Endothelial cell of umbilical vein (primary cell): Measurements from ENCODE around the gene MED17. TPM values are rescaled to one million over a fixed set of nuclear protein-coding genes. Genes with fewer than 3 reads are reported as not detected.
A peak's percentile ranks its signal among the peaks of the same experiment; 100 is the strongest.

Experiments used
- BruUV-seq: library from RNA; stranded (reverse); fragments of 400-500 nt; replicated peaks from 2 replicates; lab custom pipeline; 2021; lab: Mats Ljungman, UMichigan
- CTCF ChIA-PET: fragments of 300-600, 350-600 bp; sonication (Branson Sonifier 250); formaldehyde crosslinking; loops from one replicate; lab custom pipeline; 2021; ENCODE audit warnings: antibody characterized with exemption, inconsistent platforms; lab: Charles Lee
- POLR2A ChIA-PET: fragments of 300-600, 350-600 bp; sonication (Branson Sonifier 250); formaldehyde crosslinking; loops from one replicate; lab custom pipeline; 2021; ENCODE audit warnings: antibody characterized with exemption, inconsistent platforms; lab: Charles Lee
- DNase-seq: peaks from one replicate; pipeline ENCODE4 v3.0.0-alpha.2; 2011; ENCODE audit warnings: low read depth, low spot score
- FAIRE-seq: peaks from 2 replicates; lab custom pipeline; 2011; peaks lifted over from hg19 to GRCh38; lab: Jason Lieb, UNC
- H2AFZ ChIP-seq: 2 replicates; pipeline ENCODE4 v1.6.0; 2012; ENCODE audit warnings: low read depth, low read length, control low read depth, inconsistent platforms
- H3K27ac ChIP-seq: 2 replicates; pipeline ENCODE4 v1.5.1; 2011; ENCODE audit warnings: low read depth, mild to moderate bottlenecking, control low read depth, low read length, moderate library complexity; ENCODE audit not compliant: insufficient read depth
- H3K27me3 ChIP-seq, 2 experiments: 2 replicates each; pipeline versions ENCODE4 v1.6.0 to v1.6.1; 2011; ENCODE audit warnings: low read length in 2 of 2, mixed read lengths in 1 of 2; ENCODE audit not compliant: control insufficient read depth in 2 of 2, insufficient read depth in 2 of 2
- H3K36me3 ChIP-seq, 2 experiments: 2 replicates in 1 of 2; 3 replicates in 1 of 2; pipeline ENCODE4 v1.5.1; 2011; ENCODE audit warnings: low read length in 2 of 2, mild to moderate bottlenecking in 1 of 2, moderate library complexity in 1 of 2; ENCODE audit not compliant: control insufficient read depth in 2 of 2, insufficient read depth in 2 of 2; ENCODE audit errors: extremely low read depth in 1 of 2
- H3K4me1 ChIP-seq: 3 replicates; pipeline ENCODE4 v1.5.1; 2011; ENCODE audit warnings: mild to moderate bottlenecking, low read length; ENCODE audit not compliant: control insufficient read depth, insufficient read depth; ENCODE audit errors: extremely low read depth
- H3K4me2 ChIP-seq: 2 replicates; pipeline ENCODE4 v1.6.1; 2011; ENCODE audit warnings: low read length, control low read depth, mixed read lengths; ENCODE audit not compliant: insufficient read depth
- H3K4me3 ChIP-seq, 3 experiments: fragments of 200-600 bp in 1 of 3; sonication (generic), shearing (Covaris generic) in 1 of 3; replicated peaks in 1 of 3; 2 replicates each; pipeline ENCODE4 v1.5.1; 2011 to 2016; ENCODE audit warnings: control low read depth in 3 of 3, low read length in 3 of 3, mild to moderate bottlenecking in 2 of 3, inconsistent platforms in 1 of 3, low read depth in 1 of 3, moderate library complexity in 1 of 3; ENCODE audit not compliant: insufficient read depth in 1 of 3
- H3K79me2 ChIP-seq: 2 replicates; pipeline ENCODE4 v1.6.0; 2012; ENCODE audit warnings: low read length, inconsistent platforms; ENCODE audit not compliant: control insufficient read depth, insufficient read depth
- H3K9ac ChIP-seq: replicated peaks from 2 replicates; pipeline ENCODE3; 2011; ENCODE audit warnings: low read length, control low read depth; ENCODE audit not compliant: insufficient read depth; ENCODE audit errors: extremely low read depth
- H3K9me1 ChIP-seq: replicated peaks from 3 replicates; pipeline ENCODE4 v1.6.0; 2011; ENCODE audit warnings: mild to moderate bottlenecking, low read length; ENCODE audit not compliant: control insufficient read depth, insufficient read depth; ENCODE audit errors: extremely low read depth
- H3K9me3 ChIP-seq: replicated peaks from 2 replicates; pipeline ENCODE4 v1.5.1; 2012; ENCODE audit warnings: low read length, inconsistent platforms; ENCODE audit not compliant: control insufficient read depth, insufficient read depth
- H4K20me1 ChIP-seq: replicated peaks from 2 replicates; pipeline ENCODE3; 2011; ENCODE audit warnings: mild to moderate bottlenecking, low read length; ENCODE audit not compliant: control insufficient read depth, insufficient read depth; ENCODE audit errors: extremely low read depth
- EZH2 ChIP-seq: IDR thresholded peaks from 2 replicates; pipeline ENCODE4 v1.6.1; 2012; ENCODE audit warnings: borderline replicate concordance, low read depth, mild to moderate bottlenecking, moderate library complexity, low read length, inconsistent platforms; ENCODE audit not compliant: severe bottlenecking
- FOS ChIP-seq: IDR thresholded peaks from 2 replicates; pipeline ENCODE4 v1.6.1; 2011; ENCODE audit warnings: mild to moderate bottlenecking, low read length, moderate library complexity, borderline replicate concordance; ENCODE audit not compliant: insufficient read depth
- GATA2 ChIP-seq: IDR thresholded peaks from 2 replicates; pipeline ENCODE4 v1.7.0; 2011; ENCODE audit warnings: low read depth, mild to moderate bottlenecking, moderate library complexity, mixed read lengths, low read length; ENCODE audit not compliant: insufficient read length, insufficient read depth
- JUN ChIP-seq: IDR thresholded peaks from 2 replicates; pipeline ENCODE4 v1.6.1; 2011; ENCODE audit warnings: borderline replicate concordance, low read depth; ENCODE audit not compliant: insufficient read length, insufficient read depth
- MYC ChIP-seq: IDR thresholded peaks from one replicate; pipeline ENCODE4 v1.6.1; 2011; ENCODE audit warnings: mild to moderate bottlenecking, low read depth, low read length
- POLR2A ChIP-seq: IDR thresholded peaks from 2 replicates; pipeline ENCODE4 v1.6.1; 2012; ENCODE audit warnings: low read depth, mild to moderate bottlenecking, control low read depth, low read length
- POLR2AphosphoS5 ChIP-seq: IDR thresholded peaks from 2 replicates; pipeline ENCODE4 v1.6.1; 2012; ENCODE audit warnings: low read depth, mild to moderate bottlenecking, control low read depth, low read length, moderate library complexity; ENCODE audit not compliant: insufficient read depth
- dilution Hi-C: fragments of 300-500 bp; cut with MboI; formaldehyde crosslinking; loops from one replicate; pipeline ENCODE4 v1.15.0; 2019; ENCODE audit warnings: low sequenced_read_pairs; ENCODE audit not compliant: extremely low pct_ligation_motif_present
- intact Hi-C: fragments of 100-400 bp; cut with micrococcal nuclease; formaldehyde crosslinking; loops from one replicate; pipeline ENCODE4 v1.10.0; 2022
- polyA plus RNA-seq, 4 experiments: library from polyadenylated mRNA; depleted of rRNA in 3 of 4; stranded (reverse) in 3 of 4; unstranded in 1 of 4; fragments of >200 nt; gene quantifications; 2 replicates each; pipeline versions ENCODE4 v1.2.1 to v1.2.3, GENCODE V29; 2011 to 2012; ENCODE audit warnings: missing spikeins in 1 of 4
- total RNA-seq: library from RNA; stranded (reverse); gene quantifications from 2 replicates; pipeline ENCODE4 v1.2.3, GENCODE V29; 2021
- TF ChIP-seq, protein P1 (sequence below): IDR thresholded peaks from 2 replicates; pipeline ENCODE4 v1.6.1; 2011; ENCODE audit not compliant: insufficient read depth, insufficient read length
- TF ChIP-seq, protein P2 (sequence below), 2 donors: IDR thresholded peaks; 1 replicate in 1 of 2; 2 replicates in 1 of 2; pipeline ENCODE4 v1.5.1; 2011; ENCODE audit warnings: low read length in 2 of 2, mild to moderate bottlenecking in 2 of 2, moderate library complexity in 2 of 2, control low read depth in 1 of 2, inconsistent platforms in 1 of 2, low read depth in 1 of 2; ENCODE audit not compliant: insufficient read depth in 1 of 2; ENCODE audit errors: extremely low read depth in 1 of 2

Gene MED17
- total and polyA plus RNA-seq, 2 donors (not counting 3 experiments of a cell fraction or from before 2014, with no cell fraction given), result 11.3 to 40.6 TPM

DNA sequence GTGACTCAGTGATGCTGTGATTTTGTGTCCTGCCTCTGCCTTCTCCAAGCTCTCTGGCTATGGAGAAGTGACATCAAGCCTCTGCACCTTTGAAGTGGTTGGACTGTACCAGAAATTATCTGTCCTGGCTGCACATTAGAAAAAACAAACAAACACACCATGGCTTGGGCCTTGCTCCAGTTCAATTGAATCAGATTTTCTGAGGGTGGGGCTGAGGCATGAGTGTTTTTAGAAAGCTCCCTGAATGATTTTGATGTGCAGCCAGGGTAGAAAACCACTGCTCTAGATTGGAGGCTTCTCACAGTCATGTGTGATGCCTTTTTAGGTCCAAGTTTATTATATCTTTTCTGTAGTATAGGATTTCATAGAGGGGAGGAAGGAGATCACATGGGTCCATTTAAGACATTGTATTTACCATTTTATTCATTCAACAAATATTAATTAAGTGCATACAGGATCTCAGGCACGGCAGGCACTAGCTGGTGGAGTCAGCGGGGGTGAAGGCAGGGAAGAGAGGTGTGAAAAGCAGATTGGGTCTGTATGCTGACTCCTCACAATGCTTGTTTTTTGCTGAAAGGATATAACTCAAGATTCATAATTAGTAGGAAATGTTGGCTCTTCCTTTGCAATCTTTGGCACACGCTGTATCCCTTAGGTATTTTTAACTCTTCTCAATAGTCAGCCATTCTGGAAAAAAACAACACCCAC lies 73.5 kb downstream of the MED17 start:
- FAIRE-seq (no peak), DNase-seq (peak; percentile 29)
- Histone ChIP-seq H3K4me1 (no peaks in the 10 kb centered on the region), H2AFZ (no peak overlapping the region), H3K27ac (no peak overlapping the region), H3K9me3 (no peaks in the 10 kb centered on the region), H4K20me1 (no peaks in the 10 kb centered on the region), H3K4me2 (no peak overlapping the region), H3K9ac (no peak overlapping the region), H3K27me3 (no peaks in the 10 kb centered on the region), H3K9me1 (no peaks in the 10 kb centered on the region), H3K79me2 (no peaks in the 10 kb centered on the region), H3K36me3 (no peaks in the 10 kb centered on the region), H3K4me3 (no peak overlapping the region)
- CTCF ChIA-PET, result interaction anchor here (1.0 kb wide), 2 partner anchors 16 to 38 kb away, joined by 3 to 4 read pairs; no protein-coding TSS in a partner anchor
- POLR2A ChIA-PET, result no interaction called here
- no TSS peak for BruUV-seq
- TF ChIP-seq POLR2A, result no peak
- no peak for TF ChIP-seq FOS
- TF ChIP-seq, protein P1, sequence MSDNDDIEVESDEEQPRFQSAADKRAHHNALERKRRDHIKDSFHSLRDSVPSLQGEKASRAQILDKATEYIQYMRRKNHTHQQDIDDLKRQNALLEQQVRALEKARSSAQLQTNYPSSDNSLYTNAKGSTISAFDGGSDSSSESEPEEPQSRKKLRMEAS, result no peak
- TF ChIP-seq JUN, result no peak
- TF ChIP-seq EZH2, result no peak
- TF ChIP-seq POLR2AphosphoS5, result no peak
- TF ChIP-seq, protein P2, sequence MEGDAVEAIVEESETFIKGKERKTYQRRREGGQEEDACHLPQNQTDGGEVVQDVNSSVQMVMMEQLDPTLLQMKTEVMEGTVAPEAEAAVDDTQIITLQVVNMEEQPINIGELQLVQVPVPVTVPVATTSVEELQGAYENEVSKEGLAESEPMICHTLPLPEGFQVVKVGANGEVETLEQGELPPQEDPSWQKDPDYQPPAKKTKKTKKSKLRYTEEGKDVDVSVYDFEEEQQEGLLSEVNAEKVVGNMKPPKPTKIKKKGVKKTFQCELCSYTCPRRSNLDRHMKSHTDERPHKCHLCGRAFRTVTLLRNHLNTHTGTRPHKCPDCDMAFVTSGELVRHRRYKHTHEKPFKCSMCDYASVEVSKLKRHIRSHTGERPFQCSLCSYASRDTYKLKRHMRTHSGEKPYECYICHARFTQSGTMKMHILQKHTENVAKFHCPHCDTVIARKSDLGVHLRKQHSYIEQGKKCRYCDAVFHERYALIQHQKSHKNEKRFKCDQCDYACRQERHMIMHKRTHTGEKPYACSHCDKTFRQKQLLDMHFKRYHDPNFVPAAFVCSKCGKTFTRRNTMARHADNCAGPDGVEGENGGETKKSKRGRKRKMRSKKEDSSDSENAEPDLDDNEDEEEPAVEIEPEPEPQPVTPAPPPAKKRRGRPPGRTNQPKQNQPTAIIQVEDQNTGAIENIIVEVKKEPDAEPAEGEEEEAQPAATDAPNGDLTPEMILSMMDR (IDR thresholded peaks at IDR 0.05; ENCODE audit: extremely low read depth in 1 of 2, insufficient read depth in 1 of 2, low read depth in 1 of 2, low read length in 2 of 2), result no peak
- TF ChIP-seq MYC, result no peak
- no peak for TF ChIP-seq GATA2
- intact Hi-C loops, result no loop called here
- dilution Hi-C loops, result no loop called here
